ENCODE measurements around the gene EPHA2. TPM values are rescaled to one million over a fixed set of nuclear protein-coding genes. Genes with fewer than 3 reads are reported as not detected.
A peak's percentile ranks its signal among the peaks of the same experiment; 100 is the strongest.

Gene EPHA2
- total RNA-seq, 2 donors from 2014 or later, result 20.3 to 32.9 TPM

- H3K27me3 ChIP-seq (replicated peaks; ENCODE audit: insufficient read depth), result no peaks in the 10 kb centered on the region
- ATAC-seq (ENCODE audit: insufficient number of reproducible peaks, low FRiP score, low read depth) (no peak), DNase-seq (ENCODE audit: low spot score) (no peak)
- no peaks in the 10 kb centered on the region for H3K9me3 ChIP-seq
- no peak overlapping the region for H3K27ac ChIP-seq
- no peaks in the 10 kb centered on the region for H3K4me1 ChIP-seq (ENCODE audit: control insufficient read depth in 1 of 2, low read depth in 2 of 2)
- no peak overlapping the region for H3K4me3 ChIP-seq
- no peak for TF ChIP-seq CTCF (IDR thresholded peaks at IDR 0.05)
- no peaks in the 10 kb centered on the region for H3K36me3 ChIP-seq
Measured at GRCh38 chr1:16088351-16088911, 67.4 kb downstream of the EPHA2 start.

- H3K4me3 ChIP-seq, result no peak overlapping the region
- no peak for ATAC-seq (ENCODE audit: insufficient number of reproducible peaks, low FRiP score, low read depth)
- H3K27ac ChIP-seq, result no peak overlapping the region
- H3K4me1 ChIP-seq (ENCODE audit: control insufficient read depth in 1 of 2, low read depth in 2 of 2), result no peaks in the 10 kb centered on the region
- H3K27me3 ChIP-seq (replicated peaks; ENCODE audit: insufficient read depth), result no peaks in the 10 kb centered on the region
- no peaks in the 10 kb centered on the region for H3K9me3 ChIP-seq
- no peak for TF ChIP-seq CTCF (IDR thresholded peaks at IDR 0.05)
- no peaks in the 10 kb centered on the region for H3K36me3 ChIP-seq
- no peak for DNase-seq (ENCODE audit: low spot score)
Measured at GRCh38 chr1:16087733-16088132, 68.1 kb downstream of the EPHA2 start.

GRCh38 chr1:16085522-16085921 lies 70.3 kb downstream of the EPHA2 start:
- no peaks in the 10 kb centered on the region for H3K27me3 ChIP-seq (replicated peaks; ENCODE audit: insufficient read depth)
- H3K27ac ChIP-seq, result no peak overlapping the region
- ATAC-seq (ENCODE audit: insufficient number of reproducible peaks, low FRiP score, low read depth), result no peak
- H3K4me1 ChIP-seq (ENCODE audit: control insufficient read depth in 1 of 2, low read depth in 2 of 2), result no peaks in the 10 kb centered on the region
- no peaks in the 10 kb centered on the region for H3K36me3 ChIP-seq
- H3K4me3 ChIP-seq, result no peak overlapping the region
- DNase-seq (ENCODE audit: low spot score), result no peak
- no peaks in the 10 kb centered on the region for H3K9me3 ChIP-seq
- no peak for TF ChIP-seq CTCF (IDR thresholded peaks at IDR 0.05)

- Histone ChIP-seq H3K9me3 (no peaks in the 10 kb centered on the region), H3K4me1 (ENCODE audit: control insufficient read depth in 1 of 2, low read depth in 2 of 2) (peaks cover 0 to 8% of the 10 kb centered on the region in 2 donors), H3K27ac (no peak overlapping the region), H3K36me3 (no peaks in the 10 kb centered on the region), H3K4me3 (no peak overlapping the region), H3K27me3 (replicated peaks; ENCODE audit: insufficient read depth) (no peaks in the 10 kb centered on the region)
- no peak for ATAC-seq (ENCODE audit: insufficient number of reproducible peaks, low FRiP score, low read depth)
- no peak for TF ChIP-seq CTCF (IDR thresholded peaks at IDR 0.05)
- DNase-seq (ENCODE audit: low spot score), result no peak
Measured at GRCh38 chr1:16083486-16083885, 72.4 kb downstream of the EPHA2 start.

GRCh38 chr1:16082283-16083038 lies 73.4 kb downstream of the EPHA2 start:
- Histone ChIP-seq H3K36me3 (no peaks in the 10 kb centered on the region), H3K27ac (no peak overlapping the region), H3K9me3 (no peaks in the 10 kb centered on the region), H3K4me3 (no peak overlapping the region), H3K4me1 (ENCODE audit: control insufficient read depth in 1 of 2, low read depth in 2 of 2) (peaks cover 0 to 8% of the 10 kb centered on the region in 2 donors), H3K27me3 (replicated peaks; ENCODE audit: insufficient read depth) (no peaks in the 10 kb centered on the region)
- TF ChIP-seq CTCF (IDR thresholded peaks at IDR 0.05), result peak; percentile 80
- ATAC-seq (ENCODE audit: insufficient number of reproducible peaks, low FRiP score, low read depth) (no peak), DNase-seq (ENCODE audit: low spot score) (no peak)
